GM13977 (cell line): ENCODE results near the gene RAI1.
"Not testable (repeated sequence)": the region's sequence is repeated elsewhere in the genome, so short reads cannot be mapped to it uniquely, and the experiment has no call there.

Experiments used
- DNase-seq: peaks from one replicate; pipeline ENCODE4 v3.0.0; 2012; ENCODE audit warnings: low spot score
- in situ Hi-C: fragments of 300-500 bp; cut with MboI; formaldehyde crosslinking; loops from one replicate; pipeline ENCODE4 v1.12.0; 2022; ENCODE audit warnings: low sequenced_read_pairs, low pct_unique_long_range_greater_than_20kb, mixed read lengths, inconsistent platforms; ENCODE audit not compliant: unreplicated experiment
- TF ChIP-seq, protein P1 (sequence below): IDR thresholded peaks from 2 replicates; pipeline ENCODE4 v1.5.1; 2012; ENCODE audit warnings: mild to moderate bottlenecking, control low read depth; ENCODE audit not compliant: insufficient read depth; ENCODE audit errors: extremely low read depth, missing control alignments

RAI1 gene

DNA sequence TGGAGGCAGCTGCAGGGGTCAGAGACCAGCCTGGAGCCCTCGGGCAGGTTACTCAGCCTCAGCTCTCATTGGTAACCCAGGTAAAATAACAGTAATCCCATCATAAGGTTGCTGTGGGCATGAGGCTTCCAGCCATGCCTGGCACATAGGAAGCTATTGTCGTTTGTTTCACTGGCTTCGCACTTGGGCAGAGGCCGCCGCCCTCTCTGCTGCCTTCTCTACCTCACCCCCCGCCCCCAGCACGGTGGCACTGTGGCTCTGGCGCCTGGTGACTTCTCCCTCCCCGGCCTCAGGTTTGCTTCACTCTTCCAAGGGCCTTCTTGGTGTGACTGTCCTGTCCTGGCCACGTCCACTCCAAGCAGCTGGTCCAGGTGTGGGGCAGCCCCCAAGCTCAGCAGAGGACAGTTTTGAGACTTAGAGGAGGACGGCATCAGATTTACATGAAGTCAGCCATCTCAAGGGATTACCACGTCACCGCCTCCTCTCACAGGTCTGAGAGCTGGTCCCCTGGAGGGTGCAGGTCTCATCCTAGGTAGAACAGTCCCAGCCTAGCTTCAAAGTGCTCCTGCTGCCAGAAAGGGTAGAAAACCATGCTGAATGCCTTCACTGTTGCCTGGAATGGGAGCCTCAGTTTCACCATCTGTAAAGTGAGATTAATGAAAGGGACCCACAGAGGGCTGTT lies 120.7 kb downstream of the RAI1 start:
- in situ Hi-C loops: no loop called here
- DNase-seq: no peak
- TF ChIP-seq, protein P1, sequence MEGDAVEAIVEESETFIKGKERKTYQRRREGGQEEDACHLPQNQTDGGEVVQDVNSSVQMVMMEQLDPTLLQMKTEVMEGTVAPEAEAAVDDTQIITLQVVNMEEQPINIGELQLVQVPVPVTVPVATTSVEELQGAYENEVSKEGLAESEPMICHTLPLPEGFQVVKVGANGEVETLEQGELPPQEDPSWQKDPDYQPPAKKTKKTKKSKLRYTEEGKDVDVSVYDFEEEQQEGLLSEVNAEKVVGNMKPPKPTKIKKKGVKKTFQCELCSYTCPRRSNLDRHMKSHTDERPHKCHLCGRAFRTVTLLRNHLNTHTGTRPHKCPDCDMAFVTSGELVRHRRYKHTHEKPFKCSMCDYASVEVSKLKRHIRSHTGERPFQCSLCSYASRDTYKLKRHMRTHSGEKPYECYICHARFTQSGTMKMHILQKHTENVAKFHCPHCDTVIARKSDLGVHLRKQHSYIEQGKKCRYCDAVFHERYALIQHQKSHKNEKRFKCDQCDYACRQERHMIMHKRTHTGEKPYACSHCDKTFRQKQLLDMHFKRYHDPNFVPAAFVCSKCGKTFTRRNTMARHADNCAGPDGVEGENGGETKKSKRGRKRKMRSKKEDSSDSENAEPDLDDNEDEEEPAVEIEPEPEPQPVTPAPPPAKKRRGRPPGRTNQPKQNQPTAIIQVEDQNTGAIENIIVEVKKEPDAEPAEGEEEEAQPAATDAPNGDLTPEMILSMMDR: no peak

DNA sequence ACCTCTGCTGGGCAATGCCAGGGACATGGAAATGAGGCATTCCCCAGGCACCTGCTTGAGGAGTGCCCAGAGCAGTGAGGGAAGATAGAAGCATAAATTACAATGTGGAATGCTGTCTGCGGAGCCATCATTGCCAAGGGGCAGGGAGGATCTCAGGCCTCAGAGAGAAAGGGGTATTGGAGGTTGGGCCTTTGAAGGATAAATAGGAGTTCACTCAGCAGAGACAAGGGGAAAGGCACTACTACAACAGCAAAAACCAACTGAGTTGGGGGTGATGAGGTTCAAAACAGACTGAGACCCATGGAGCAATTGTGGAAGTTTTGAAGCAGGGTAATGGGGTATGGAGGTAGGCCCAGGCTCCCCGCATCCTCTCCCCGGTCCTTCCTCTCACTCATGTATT lies 122.7 kb downstream of the RAI1 start:
- in situ Hi-C loops: no loop called here
- DNase-seq: no peak
- TF ChIP-seq, protein P1: no peak

DNA sequence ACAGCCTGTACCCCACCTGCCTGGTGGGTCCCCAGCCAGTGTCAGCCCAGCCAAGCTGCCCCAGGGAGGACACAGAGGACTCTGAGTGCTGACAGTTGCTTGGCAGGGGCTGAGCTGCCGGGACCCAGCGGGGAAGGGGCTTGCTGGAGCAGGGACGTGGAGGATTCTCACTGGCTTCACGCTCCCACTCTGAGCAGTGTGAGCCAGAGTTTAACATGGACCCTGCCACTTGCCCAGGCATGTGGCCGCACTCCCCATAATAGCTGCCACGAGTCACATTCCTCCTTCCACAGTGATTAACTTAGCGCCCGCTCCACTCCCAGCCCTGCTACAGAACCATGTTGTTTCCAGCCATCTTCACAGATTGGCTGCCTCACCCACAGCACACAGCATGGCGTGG lies 124.3 kb downstream of the RAI1 start:
- in situ Hi-C loops: no loop called here
- DNase-seq: no peak
- TF ChIP-seq, protein P1: no peak

DNA sequence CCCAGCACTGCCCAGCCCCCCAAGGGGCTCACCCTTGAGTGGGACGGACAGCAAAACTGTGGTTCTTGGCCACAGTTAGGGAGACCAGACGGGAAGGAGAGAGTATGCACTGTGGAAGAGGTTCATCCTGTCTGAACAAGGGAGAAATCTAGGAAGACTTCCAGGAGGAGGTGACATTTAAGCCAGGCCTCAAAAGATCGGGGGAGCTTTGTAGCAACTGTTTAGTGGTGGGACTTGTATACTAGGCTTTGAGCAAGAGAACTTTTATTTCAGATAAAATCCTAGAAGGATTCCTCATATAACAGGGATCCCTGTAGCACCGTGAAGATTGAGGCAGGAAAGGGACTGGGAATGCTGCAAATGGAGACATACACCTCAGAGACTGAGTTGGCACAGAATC lies 124.8 kb downstream of the RAI1 start:
- in situ Hi-C loops: no loop called here
- no peak for DNase-seq
- TF ChIP-seq, protein P1: no peak

DNA sequence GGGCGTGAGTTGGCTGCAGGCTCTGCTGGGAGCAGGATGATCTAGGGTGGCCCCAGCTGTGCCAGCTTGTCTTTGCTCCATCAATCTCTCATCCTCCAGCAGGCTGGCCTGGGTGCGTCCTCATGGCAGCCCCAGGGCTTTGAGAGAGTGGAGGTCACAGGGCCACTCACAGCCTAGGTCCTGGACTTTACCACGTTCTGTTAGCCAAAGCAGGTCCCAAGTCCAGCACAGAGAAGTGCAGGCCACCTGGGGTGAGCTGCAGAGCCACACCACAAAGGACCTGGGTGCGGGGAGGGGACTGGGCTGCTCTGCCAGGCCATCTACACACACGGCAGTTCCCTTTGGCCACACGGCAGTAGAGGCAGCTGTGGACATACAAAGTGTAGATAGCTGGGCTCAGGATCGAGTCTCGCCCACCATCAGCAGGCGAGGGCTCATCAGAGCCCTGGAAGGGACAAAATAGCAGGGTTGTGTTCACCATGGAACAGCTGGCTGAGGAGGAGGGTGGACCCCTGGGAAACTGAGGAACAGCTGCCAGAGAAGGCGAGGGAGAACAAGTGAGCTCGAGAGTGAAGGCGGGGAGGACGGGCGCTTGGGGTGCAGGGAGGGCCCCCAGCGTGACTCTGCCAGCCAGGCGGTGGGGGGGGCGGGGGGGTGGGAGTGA lies 125.5 kb downstream of the RAI1 start:
- DNase-seq: no peak
- in situ Hi-C loops: no loop called here
- TF ChIP-seq, protein P1: no peak

DNA sequence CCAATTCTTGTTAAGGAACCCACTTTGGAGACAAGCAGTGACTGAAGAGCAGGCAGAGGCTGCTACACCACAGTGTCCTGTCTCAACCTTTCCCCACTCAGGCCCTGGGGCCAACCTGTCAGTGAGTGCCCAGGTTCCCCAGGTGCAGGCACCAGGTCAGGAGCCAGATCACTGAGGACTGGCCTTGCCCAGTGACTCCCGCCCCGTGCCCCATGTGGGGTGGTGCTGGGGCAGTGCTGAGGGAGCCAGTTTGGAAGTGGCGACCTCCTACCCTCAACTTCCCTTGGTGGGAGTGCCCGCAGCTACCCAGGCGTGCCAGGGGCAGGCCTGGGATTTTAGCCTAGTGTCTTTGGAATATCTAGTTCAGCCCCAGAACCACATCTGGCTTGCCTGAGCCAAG lies 126.2 kb downstream of the RAI1 start:
- DNase-seq: no peak
- TF ChIP-seq, protein P1: no peak
- in situ Hi-C loops: no loop called here

DNA sequence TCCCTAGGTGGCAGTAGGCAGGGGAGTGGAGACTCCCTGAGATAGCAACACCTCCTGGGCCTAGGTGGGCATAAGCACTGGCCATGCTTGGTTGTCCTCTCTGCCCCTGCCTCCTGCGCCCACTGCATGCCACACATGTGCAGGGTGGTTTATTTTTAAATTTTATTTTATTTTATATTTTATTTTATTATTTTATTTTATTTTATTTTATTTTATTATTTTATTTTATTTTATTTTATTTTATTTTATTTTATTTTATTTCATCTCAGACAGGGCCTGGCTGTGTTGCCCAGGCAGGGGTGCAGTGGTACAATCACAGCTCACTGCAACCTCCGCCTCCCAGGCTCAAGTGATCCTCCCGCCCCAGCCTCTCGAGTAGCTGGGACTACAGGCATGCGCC lies 126.9 kb downstream of the RAI1 start:
- DNase-seq, in situ Hi-C loops: not testable (repeated sequence)
